ENCODE measurements around the gene ZNF276. TPM values are rescaled to one million over a fixed set of nuclear protein-coding genes. Genes with fewer than 3 reads are reported as not detected.
"Not testable (repeated sequence)": the region's sequence is repeated elsewhere in the genome, so short reads cannot be mapped to it uniquely, and the experiment has no call there.

The ZNF276 gene
- total RNA-seq, 1 experiment from 2014 or later, result 28.8 TPM

DNA sequence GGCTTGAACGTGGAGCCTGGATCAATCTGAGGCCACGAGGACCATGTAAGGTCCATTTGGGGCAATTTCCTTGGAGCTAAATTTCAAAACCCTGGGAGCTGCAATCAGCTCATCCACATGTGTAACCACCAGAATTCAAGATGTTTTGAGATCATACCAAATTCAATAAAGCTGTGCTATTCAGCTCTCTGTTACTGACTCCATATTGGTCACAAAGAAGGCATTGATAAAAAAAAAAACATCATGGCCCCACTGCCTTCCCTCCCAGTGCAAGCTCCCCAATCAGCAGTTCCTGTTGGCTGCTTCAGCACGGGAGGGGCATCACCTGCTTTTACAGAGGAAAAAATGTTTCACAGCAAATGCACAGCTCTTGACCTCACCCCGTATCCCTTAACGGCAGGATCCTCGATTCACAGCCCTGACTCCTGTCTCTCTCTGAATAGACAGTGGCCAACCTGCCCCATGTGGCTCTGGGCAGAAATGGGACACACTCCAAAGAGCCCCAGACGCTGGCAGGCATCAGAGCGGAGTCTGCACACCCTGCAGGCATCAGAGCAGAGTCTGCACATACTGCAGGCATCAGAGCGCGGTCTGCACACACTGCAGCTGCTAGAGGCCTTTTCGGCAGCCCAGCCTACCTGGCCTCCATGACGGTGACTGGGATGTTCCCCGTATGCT, 58.0 kb downstream of the ZNF276 start:
- H3F3A ChIP-seq (ENCODE audit: insufficient read depth, low read depth), result no peaks in the 10 kb centered on the region
- no peaks in the 10 kb centered on the region for H3K27me3 ChIP-seq (ENCODE audit: insufficient read depth, low read depth)
- no peak overlapping the region for H3K4me3 ChIP-seq
- intact Hi-C loops (cut with micrococcal nuclease; ENCODE audit: unreplicated experiment), result no loop called here
- no peaks in the 10 kb centered on the region for H3K9me2 ChIP-seq (ENCODE audit: insufficient read depth)
- H3K4me1 ChIP-seq (replicated peaks; ENCODE audit: insufficient read depth), result no peaks in the 10 kb centered on the region
- POLR2A ChIA-PET (ENCODE audit: unreplicated experiment), result no interaction called here
- DNase-seq, result no peak
- no peaks in the 10 kb centered on the region for H3K79me2 ChIP-seq (ENCODE audit: low read depth)
- CTCF ChIA-PET, result no interaction called here
- 0 out of 2 replicates have a peak, but pooled peaks cover 3% of the 10 kb centered on the region for H3K36me3 ChIP-seq (ENCODE audit: low read depth)
- no TSS peak for BruUV-seq (replicated peaks)
- no peak overlapping the region for H3K4me2 ChIP-seq
- H3K9me3 ChIP-seq (ENCODE audit: insufficient read depth, low read depth), result no peaks in the 10 kb centered on the region
- H3K27ac ChIP-seq, result no peak overlapping the region
- no peak overlapping the region for H2AFZ ChIP-seq
- no peaks in the 10 kb centered on the region for H4K20me1 ChIP-seq (ENCODE audit: insufficient read depth)
- TF ChIP-seq, protein P1, sequence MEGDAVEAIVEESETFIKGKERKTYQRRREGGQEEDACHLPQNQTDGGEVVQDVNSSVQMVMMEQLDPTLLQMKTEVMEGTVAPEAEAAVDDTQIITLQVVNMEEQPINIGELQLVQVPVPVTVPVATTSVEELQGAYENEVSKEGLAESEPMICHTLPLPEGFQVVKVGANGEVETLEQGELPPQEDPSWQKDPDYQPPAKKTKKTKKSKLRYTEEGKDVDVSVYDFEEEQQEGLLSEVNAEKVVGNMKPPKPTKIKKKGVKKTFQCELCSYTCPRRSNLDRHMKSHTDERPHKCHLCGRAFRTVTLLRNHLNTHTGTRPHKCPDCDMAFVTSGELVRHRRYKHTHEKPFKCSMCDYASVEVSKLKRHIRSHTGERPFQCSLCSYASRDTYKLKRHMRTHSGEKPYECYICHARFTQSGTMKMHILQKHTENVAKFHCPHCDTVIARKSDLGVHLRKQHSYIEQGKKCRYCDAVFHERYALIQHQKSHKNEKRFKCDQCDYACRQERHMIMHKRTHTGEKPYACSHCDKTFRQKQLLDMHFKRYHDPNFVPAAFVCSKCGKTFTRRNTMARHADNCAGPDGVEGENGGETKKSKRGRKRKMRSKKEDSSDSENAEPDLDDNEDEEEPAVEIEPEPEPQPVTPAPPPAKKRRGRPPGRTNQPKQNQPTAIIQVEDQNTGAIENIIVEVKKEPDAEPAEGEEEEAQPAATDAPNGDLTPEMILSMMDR (conservative IDR thresholded peaks at IDR 0.05), result no peak

DNA sequence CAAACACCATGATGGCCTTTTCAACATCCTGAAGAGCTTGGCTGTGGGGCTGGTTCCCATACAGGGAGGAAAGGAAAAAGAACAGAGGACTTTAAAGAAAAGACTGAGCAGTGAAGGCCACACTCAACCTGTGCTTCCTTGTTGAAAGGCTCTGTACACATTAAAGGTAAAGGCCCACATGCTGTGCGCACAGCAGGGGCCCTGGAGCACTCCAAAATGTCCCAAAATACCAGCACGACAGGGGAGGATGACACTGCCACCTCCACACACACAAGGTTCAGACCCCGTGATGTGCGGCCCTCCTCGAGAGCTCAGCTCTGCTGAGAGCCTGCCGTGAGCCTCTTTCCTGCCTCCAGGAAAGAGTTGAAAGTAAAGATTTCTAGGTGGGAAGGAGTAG, 58.6 kb downstream of the ZNF276 start:
- Histone ChIP-seq H3K27ac (no peak overlapping the region), H3K9me3 (ENCODE audit: insufficient read depth, low read depth) (no peaks in the 10 kb centered on the region), H3F3A (ENCODE audit: insufficient read depth, low read depth) (no peaks in the 10 kb centered on the region), H2AFZ (no peak overlapping the region), H4K20me1 (ENCODE audit: insufficient read depth) (no peaks in the 10 kb centered on the region), H3K4me1 (replicated peaks; ENCODE audit: insufficient read depth) (no peaks in the 10 kb centered on the region), H3K4me2 (no peak overlapping the region), H3K36me3 (ENCODE audit: low read depth) (0 out of 2 replicates have a peak, but pooled peaks cover 3% of the 10 kb centered on the region), H3K27me3 (ENCODE audit: insufficient read depth, low read depth) (no peaks in the 10 kb centered on the region), H3K4me3 (no peak overlapping the region), H3K9me2 (ENCODE audit: insufficient read depth) (no peaks in the 10 kb centered on the region), H3K79me2 (ENCODE audit: low read depth) (no peaks in the 10 kb centered on the region)
- no TSS peak for BruUV-seq (replicated peaks)
- intact Hi-C loops (cut with micrococcal nuclease; ENCODE audit: unreplicated experiment), result no loop called here
- POLR2A ChIA-PET (ENCODE audit: unreplicated experiment), result no interaction called here
- no peak for DNase-seq
- CTCF ChIA-PET, result no interaction called here
- TF ChIP-seq EZH2 (IDR thresholded peaks at IDR 0.05; ENCODE audit: low read depth), result no peak
- TF ChIP-seq, protein P1 (conservative IDR thresholded peaks at IDR 0.05), result no peak

DNA sequence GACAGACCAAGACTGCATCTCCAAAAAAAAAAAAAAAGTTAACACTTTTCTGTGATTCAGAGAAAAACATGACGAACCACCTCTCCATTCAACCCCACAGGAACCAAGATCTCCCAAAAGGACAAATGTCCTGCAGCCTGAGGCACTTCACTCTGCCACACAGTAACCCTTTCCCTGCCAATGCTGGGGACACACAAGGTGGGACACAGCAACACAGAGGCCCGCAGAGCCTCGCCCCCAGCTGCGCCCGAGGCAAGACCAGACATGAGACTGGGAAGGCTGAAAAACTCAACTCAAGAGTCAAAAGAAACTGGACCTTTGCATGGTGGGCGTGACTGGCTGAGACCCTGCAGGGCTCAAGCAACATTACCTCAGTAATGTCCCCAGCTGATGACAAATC, 61.2 kb downstream of the ZNF276 start:
- H4K20me1 ChIP-seq (ENCODE audit: insufficient read depth), result no peaks in the 10 kb centered on the region
- no peaks in the 10 kb centered on the region for H3K79me2 ChIP-seq (ENCODE audit: low read depth)
- H3K36me3 ChIP-seq (ENCODE audit: low read depth), result no peaks in the 10 kb centered on the region

DNA sequence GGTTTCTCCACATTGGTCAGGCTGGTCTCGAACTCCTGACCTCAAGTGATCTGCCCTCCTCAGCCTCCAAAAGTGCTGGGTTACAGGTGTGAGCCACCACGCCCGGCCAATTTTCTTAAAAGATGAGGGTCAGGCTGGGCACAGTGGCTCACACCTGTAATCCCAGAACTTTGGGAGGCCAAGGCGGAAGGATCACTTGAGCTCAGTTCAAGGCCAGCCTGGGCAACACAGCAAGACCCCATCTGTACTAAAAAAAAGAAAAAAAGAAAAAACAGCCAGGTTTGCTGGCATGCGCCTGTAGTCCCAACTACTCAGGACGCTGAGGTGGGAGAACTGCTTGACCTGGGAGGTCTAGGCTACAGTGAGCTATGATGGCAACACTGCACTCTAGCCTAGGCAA, 62.6 kb downstream of the ZNF276 start:
- H2AFZ ChIP-seq; H4K20me1 ChIP-seq (ENCODE audit: insufficient read depth); intact Hi-C loops (cut with micrococcal nuclease; ENCODE audit: unreplicated experiment); H3K9me2 ChIP-seq (ENCODE audit: insufficient read depth); H3K4me2 ChIP-seq; H3K4me3 ChIP-seq; POLR2A ChIA-PET (ENCODE audit: unreplicated experiment); H3K27me3 ChIP-seq (ENCODE audit: insufficient read depth, low read depth); H3K36me3 ChIP-seq (ENCODE audit: low read depth); H3K9me3 ChIP-seq (ENCODE audit: insufficient read depth, low read depth); H3K79me2 ChIP-seq (ENCODE audit: low read depth); H3K4me1 ChIP-seq (replicated peaks; ENCODE audit: insufficient read depth); DNase-seq; BruUV-seq (replicated peaks); H3K27ac ChIP-seq; H3F3A ChIP-seq (ENCODE audit: insufficient read depth, low read depth): not testable (repeated sequence)
- CTCF ChIA-PET, result interaction anchor here (0.7 kb wide), 1 partner anchor 78 kb away, joined by 4 read pairs; no protein-coding TSS in a partner anchor

More for the DNA sequence above, 61.2 kb downstream of the ZNF276 start:
- DNase-seq, result no peak
- no peaks in the 10 kb centered on the region for H3K9me3 ChIP-seq (ENCODE audit: insufficient read depth, low read depth)
- H3K27me3 ChIP-seq (ENCODE audit: insufficient read depth, low read depth), result no peaks in the 10 kb centered on the region
- H2AFZ ChIP-seq, result no peak overlapping the region
- BruUV-seq (replicated peaks), result no TSS peak
- H3K27ac ChIP-seq, result no peak overlapping the region
- H3K4me3 ChIP-seq, result no peak overlapping the region
- no peaks in the 10 kb centered on the region for H3K9me2 ChIP-seq (ENCODE audit: insufficient read depth)
- H3K4me1 ChIP-seq (replicated peaks; ENCODE audit: insufficient read depth), result no peaks in the 10 kb centered on the region
- ChIA-PET CTCF (no interaction called here), POLR2A (ENCODE audit: unreplicated experiment) (no interaction called here)
- intact Hi-C loops (cut with micrococcal nuclease; ENCODE audit: unreplicated experiment), result no loop called here
- H3F3A ChIP-seq (ENCODE audit: insufficient read depth, low read depth), result no peaks in the 10 kb centered on the region
- TF ChIP-seq, protein P1 (conservative IDR thresholded peaks at IDR 0.05), result no peak
- TF ChIP-seq EZH2 (IDR thresholded peaks at IDR 0.05; ENCODE audit: low read depth), result no peak
- H3K4me2 ChIP-seq, result no peak overlapping the region
